Type B pancreatic cell (in vitro differentiated cells): ENCODE results near the gene ARL4C. TPM values are rescaled to one million over a fixed set of nuclear protein-coding genes. Genes with fewer than 3 reads are reported as not detected.
A peak's percentile ranks its signal among the peaks of the same experiment; 100 is the strongest.

Experiments used
- DNase-seq: peaks from one replicate; pipeline ENCODE4 v3.0.0; 2021; ENCODE audit warnings: mixed read lengths; ENCODE audit not compliant: unreplicated experiment; ENCODE audit errors: extremely low spot score
- H3K27ac Mint-ChIP-seq: 2 replicates; pipeline ENCODE4 v1.8.0; 2021; ENCODE audit warnings: mild to moderate bottlenecking, mixed read lengths
- H3K27me3 Mint-ChIP-seq: 2 replicates; pipeline ENCODE4 v1.8.0; 2021; ENCODE audit warnings: mixed read lengths
- H3K36me3 Mint-ChIP-seq: 2 replicates; pipeline ENCODE4 v1.8.0; 2021; ENCODE audit warnings: mixed read lengths
- H3K4me1 Mint-ChIP-seq: one replicate; pipeline ENCODE4 v1.8.0; 2021; ENCODE audit warnings: mixed read lengths; ENCODE audit not compliant: unreplicated experiment
- H3K4me3 Mint-ChIP-seq: 2 replicates; pipeline ENCODE4 v1.8.0; 2021; ENCODE audit warnings: mild to moderate bottlenecking, mixed read lengths
- H3K9me3 Mint-ChIP-seq: 2 replicates; pipeline ENCODE4 v1.8.0; 2021; ENCODE audit warnings: mixed read lengths
- total RNA-seq: library from RNA; stranded (reverse); gene quantifications from 2 replicates; pipeline ENCODE4 v1.2.1, GENCODE V29; 2021; ENCODE audit warnings: low replicate concordance
- TF ChIP-seq, protein P1 (sequence below): fragments of 200-600 bp; sonication (generic); conservative IDR thresholded peaks from 2 replicates; pipeline ENCODE4 v1.5.0; 2021; ENCODE audit warnings: antibody characterized with exemption, mild to moderate bottlenecking

Gene ARL4C
- total RNA-seq, 1 donor from 2014 or later, result 72.1 TPM

DNA sequence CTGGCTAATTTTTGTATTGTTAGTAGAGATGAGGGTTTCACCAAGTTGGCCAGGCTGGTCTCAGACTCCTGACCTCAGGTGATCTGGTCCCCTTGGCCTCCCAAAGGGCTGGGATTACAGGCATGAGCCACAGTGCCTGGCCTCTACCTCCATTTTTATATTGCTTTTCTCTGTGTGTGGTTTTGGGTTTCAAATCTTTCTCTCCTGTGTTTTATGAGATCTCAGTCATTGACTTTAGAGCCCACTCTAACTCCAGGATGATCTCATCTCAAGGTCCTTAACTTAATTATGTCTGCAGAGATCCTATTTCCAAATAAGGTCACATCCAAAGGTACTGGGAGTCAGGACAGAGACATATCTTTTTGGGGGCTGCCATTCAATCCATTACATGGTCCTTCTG lies 24.7 kb downstream of the ARL4C start:
- H3K36me3 Mint-ChIP-seq, result no peaks in the 10 kb centered on the region
- H3K4me1 Mint-ChIP-seq, result peaks cover 3% of the 10 kb centered on the region
- H3K4me3 Mint-ChIP-seq, result no peak overlapping the region
- no peak for DNase-seq
- H3K9me3 Mint-ChIP-seq, result peaks cover 5% of the 10 kb centered on the region
- TF ChIP-seq, protein P1, sequence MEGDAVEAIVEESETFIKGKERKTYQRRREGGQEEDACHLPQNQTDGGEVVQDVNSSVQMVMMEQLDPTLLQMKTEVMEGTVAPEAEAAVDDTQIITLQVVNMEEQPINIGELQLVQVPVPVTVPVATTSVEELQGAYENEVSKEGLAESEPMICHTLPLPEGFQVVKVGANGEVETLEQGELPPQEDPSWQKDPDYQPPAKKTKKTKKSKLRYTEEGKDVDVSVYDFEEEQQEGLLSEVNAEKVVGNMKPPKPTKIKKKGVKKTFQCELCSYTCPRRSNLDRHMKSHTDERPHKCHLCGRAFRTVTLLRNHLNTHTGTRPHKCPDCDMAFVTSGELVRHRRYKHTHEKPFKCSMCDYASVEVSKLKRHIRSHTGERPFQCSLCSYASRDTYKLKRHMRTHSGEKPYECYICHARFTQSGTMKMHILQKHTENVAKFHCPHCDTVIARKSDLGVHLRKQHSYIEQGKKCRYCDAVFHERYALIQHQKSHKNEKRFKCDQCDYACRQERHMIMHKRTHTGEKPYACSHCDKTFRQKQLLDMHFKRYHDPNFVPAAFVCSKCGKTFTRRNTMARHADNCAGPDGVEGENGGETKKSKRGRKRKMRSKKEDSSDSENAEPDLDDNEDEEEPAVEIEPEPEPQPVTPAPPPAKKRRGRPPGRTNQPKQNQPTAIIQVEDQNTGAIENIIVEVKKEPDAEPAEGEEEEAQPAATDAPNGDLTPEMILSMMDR, result no peak
- H3K27ac Mint-ChIP-seq, result peak overlapping the region; percentile 23
- H3K27me3 Mint-ChIP-seq, result no peaks in the 10 kb centered on the region

DNA sequence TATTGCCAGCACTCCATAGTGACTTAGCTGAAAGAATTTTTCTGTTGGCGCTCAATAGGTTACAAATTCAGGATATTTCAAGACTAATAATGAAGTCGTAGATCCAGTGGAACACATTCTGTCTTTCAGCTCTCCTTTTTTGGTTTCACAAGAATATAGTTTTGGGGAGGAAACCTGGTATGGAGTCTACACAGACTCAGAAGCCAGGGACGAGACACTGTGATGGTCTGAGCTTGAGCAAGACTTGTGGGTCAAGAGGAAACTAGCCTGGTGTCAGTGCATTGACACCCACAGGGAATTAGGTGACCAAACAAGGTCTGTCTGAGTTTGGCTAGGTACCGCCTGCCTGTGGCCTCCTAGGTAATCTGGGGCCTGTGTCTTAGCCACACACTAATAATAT lies 26.9 kb downstream of the ARL4C start:
- Mint-ChIP-seq H3K4me1 (peaks cover 3% of the 10 kb centered on the region), H3K36me3 (no peaks in the 10 kb centered on the region), H3K4me3 (peak overlapping the region; percentile 64), H3K27ac (peak overlapping the region; percentile 95), H3K27me3 (no peaks in the 10 kb centered on the region), H3K9me3 (peaks cover under 1% of the 10 kb centered on the region)
- no peak for DNase-seq
- TF ChIP-seq, protein P1, result no peak

DNA sequence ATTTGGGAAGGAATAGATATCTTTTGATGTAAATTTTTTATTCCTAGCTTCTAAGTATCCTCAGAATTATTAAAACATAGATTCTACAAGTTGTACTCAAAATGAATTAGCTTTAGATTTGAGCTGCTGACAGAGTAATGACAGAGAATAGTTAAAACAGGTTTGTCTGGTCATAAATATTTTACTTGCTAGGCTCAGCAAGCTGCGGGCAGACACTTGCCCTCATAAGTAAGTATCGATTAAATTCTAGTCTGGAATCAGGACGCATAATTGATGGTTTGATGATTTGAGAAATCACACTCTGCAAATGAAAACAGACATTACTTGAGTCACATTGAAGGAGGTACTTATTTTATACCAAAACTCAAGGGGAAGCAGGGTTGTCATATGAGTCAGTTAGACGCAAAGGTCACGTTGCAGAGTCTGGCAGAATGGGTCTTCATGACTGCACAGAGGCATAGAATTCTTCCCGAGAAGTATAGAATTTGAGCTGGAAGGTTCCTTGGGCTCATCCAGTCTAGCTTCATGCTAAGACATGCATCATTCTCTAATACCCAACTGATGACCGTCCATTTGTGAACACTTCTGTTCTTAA lies 27.5 kb downstream of the ARL4C start:
- TF ChIP-seq, protein P1, result no peak
- Mint-ChIP-seq H3K4me1 (peaks cover 3% of the 10 kb centered on the region), H3K36me3 (no peaks in the 10 kb centered on the region), H3K4me3 (peak overlapping the region; percentile 64), H3K27me3 (no peaks in the 10 kb centered on the region), H3K27ac (peak overlapping the region; percentile 95), H3K9me3 (no peaks in the 10 kb centered on the region)
- DNase-seq, result no peak

DNA sequence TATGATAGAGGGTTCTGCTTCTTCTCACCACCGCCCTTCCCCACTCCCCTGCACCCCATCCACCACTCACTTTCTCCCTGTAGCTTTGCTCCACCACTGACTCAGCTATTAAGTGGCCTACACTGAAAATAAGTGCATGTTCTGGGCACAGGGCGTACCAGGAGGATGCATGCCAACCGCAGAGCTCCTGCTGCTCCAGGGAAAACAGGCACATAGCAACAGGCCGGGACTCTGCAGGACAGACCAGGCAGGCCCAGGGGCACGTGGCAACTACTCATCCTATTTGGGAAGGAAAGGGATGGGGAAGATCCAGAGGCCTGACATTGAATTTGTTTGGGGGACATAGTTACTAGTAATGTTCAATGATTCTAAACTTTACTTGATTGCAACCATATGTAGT lies 28.4 kb downstream of the ARL4C start:
- no peaks in the 10 kb centered on the region for H3K27me3 Mint-ChIP-seq
- H3K4me3 Mint-ChIP-seq, result peak overlapping the region; percentile 44
- H3K4me1 Mint-ChIP-seq, result peaks cover 3% of the 10 kb centered on the region
- TF ChIP-seq, protein P1, result no peak
- DNase-seq, result no peak
- H3K27ac Mint-ChIP-seq, result peak overlapping the region; percentile 95
- H3K9me3 Mint-ChIP-seq, result no peaks in the 10 kb centered on the region
- H3K36me3 Mint-ChIP-seq, result no peaks in the 10 kb centered on the region

DNA sequence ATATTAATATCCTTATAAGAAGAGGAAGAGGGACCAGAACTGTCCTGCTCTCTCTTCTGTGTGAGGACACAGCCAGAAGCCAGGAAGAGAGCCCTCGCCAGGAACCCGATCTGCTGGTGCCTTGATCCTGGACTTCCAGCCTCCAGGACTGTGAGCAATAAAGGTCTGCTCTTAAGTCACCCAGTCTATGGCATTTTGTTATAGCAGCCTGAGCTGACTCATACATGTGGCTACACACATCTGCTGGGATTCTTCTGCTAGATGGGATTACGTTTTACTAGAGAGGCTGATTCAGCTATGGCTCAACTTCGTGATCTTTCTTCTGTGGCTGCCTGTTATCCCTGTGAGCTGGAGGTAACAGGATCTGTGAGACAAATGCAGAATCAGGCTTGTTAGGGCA lies 29.6 kb downstream of the ARL4C start:
- Mint-ChIP-seq H3K27ac (no peak overlapping the region), H3K4me1 (peaks cover 3% of the 10 kb centered on the region), H3K27me3 (no peaks in the 10 kb centered on the region), H3K36me3 (no peaks in the 10 kb centered on the region), H3K4me3 (no peak overlapping the region), H3K9me3 (no peaks in the 10 kb centered on the region)
- no peak for DNase-seq
- TF ChIP-seq, protein P1, result no peak

DNA sequence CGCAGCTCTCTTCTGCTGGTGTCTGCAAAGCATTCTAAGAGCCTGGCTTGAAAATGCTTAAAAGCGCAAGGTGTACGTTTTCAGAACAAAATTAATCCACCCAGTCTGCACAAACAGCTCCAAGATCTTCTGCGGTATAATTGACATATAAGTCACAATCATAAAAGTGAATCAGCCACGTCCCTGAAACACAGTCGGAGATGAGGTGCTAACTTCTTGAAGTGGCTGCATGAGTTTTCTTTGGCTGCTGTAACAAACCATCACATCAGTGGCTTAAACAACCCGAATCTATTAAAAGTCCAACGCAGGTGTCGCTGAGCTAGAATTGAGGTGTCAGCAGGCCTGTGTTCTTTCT lies 32.6 kb downstream of the ARL4C start:
- Mint-ChIP-seq H3K36me3 (no peaks in the 10 kb centered on the region), H3K27ac (peak overlapping the region; percentile 78), H3K9me3 (no peaks in the 10 kb centered on the region), H3K4me3 (peak overlapping the region; percentile 44), H3K4me1 (no peaks in the 10 kb centered on the region), H3K27me3 (no peaks in the 10 kb centered on the region)
- DNase-seq, result no peak
- TF ChIP-seq, protein P1, result no peak
